MM.1S (cell line): Measurements from ENCODE around the gene PHF21B.
"Not testable (repeated sequence)": the region's sequence is repeated elsewhere in the genome, so short reads cannot be mapped to it uniquely, and the experiment has no call there.

Source experiments
- DNase-seq: peaks from one replicate; pipeline ENCODE4 v3.0.0-alpha.2; 2015
- H2AFZ ChIP-seq: fragments of 300-600 bp; sonication (generic); 2 replicates; pipeline ENCODE4 v1.6.0; 2016; ENCODE audit warnings: antibody characterized with exemption, low read length
- H3F3A ChIP-seq: fragments of 300-600 bp; sonication (generic); 2 replicates; pipeline ENCODE4 v1.6.1; 2016; ENCODE audit warnings: mild to moderate bottlenecking, antibody characterized with exemption, low read length, moderate library complexity, mixed read lengths; ENCODE audit not compliant: insufficient read depth
- H3K27ac ChIP-seq: fragments of 300-600 bp; sonication (generic); 2 replicates; pipeline ENCODE4 v1.5.1; 2016; ENCODE audit warnings: mild to moderate bottlenecking, low read length
- H3K27me3 ChIP-seq: fragments of 300-600 bp; sonication (generic); replicated peaks from 2 replicates; pipeline ENCODE4 v1.6.0; 2016; ENCODE audit warnings: low read length; ENCODE audit not compliant: insufficient read depth
- H3K36me3 ChIP-seq: fragments of 300-600 bp; sonication (generic); replicated peaks from 2 replicates; pipeline ENCODE4 v1.6.1; 2016; ENCODE audit warnings: mild to moderate bottlenecking, low read length, mixed read lengths; ENCODE audit not compliant: insufficient read depth
- H3K4me1 ChIP-seq: fragments of 300-600 bp; sonication (generic); 2 replicates; pipeline ENCODE4 v1.6.1; 2016; ENCODE audit warnings: low read length, mixed read lengths
- H3K4me2 ChIP-seq: fragments of 300-600 bp; sonication (generic); 2 replicates; pipeline ENCODE4 v1.6.0; 2016; ENCODE audit warnings: low read depth, low read length
- H3K4me3 ChIP-seq: fragments of 300-600 bp; sonication (generic); 2 replicates; pipeline ENCODE4 v1.5.1; 2016; ENCODE audit warnings: low read length, mixed read lengths
- H3K79me2 ChIP-seq: fragments of 300-600 bp; sonication (generic); 2 replicates; pipeline ENCODE4 v1.6.1; 2016; ENCODE audit warnings: mixed run types, low read length, mixed read lengths
- H3K9ac ChIP-seq: fragments of 300-600 bp; sonication (generic); 2 replicates; pipeline ENCODE4 v1.6.1; 2016; ENCODE audit warnings: low read length, mixed read lengths
- H3K9me2 ChIP-seq: fragments of 300-600 bp; sonication (generic); replicated peaks from 2 replicates; pipeline ENCODE4 v1.6.1; 2016; ENCODE audit warnings: mild to moderate bottlenecking, low read length, mixed read lengths; ENCODE audit not compliant: insufficient read depth
- H3K9me3 ChIP-seq: fragments of 300-600 bp; sonication (generic); replicated peaks from 2 replicates; pipeline ENCODE4 v1.6.1; 2016; ENCODE audit warnings: mild to moderate bottlenecking, low read length, mixed read lengths; ENCODE audit not compliant: insufficient read depth
- H4K20me1 ChIP-seq: fragments of 300-600 bp; sonication (generic); 2 replicates; pipeline ENCODE4 v1.6.1; 2016; ENCODE audit warnings: mild to moderate bottlenecking, low read length, moderate library complexity, mixed read lengths; ENCODE audit not compliant: insufficient read depth
- EZH2 ChIP-seq: fragments of 300-600 bp; sonication (generic); optimal IDR thresholded peaks from 2 replicates; pipeline ENCODE3; 2017; ENCODE audit warnings: low read depth, mild to moderate bottlenecking, antibody characterized with exemption, low read length, mixed read lengths
- EZH2phosphoT487 ChIP-seq: fragments of 300-600 bp; sonication (generic); IDR thresholded peaks from 2 replicates; pipeline ENCODE4 v1.6.1; 2018; ENCODE audit warnings: antibody characterized with exemption, low read length
- TF ChIP-seq, protein P1 (sequence below): fragments of 300-600 bp; sonication (generic); IDR thresholded peaks from 2 replicates; pipeline ENCODE4 v1.5.1; 2016; ENCODE audit warnings: antibody characterized with exemption, low read length, mixed read lengths

The PHF21B gene

GRCh38 chr22:45055936-45056335 is 46.1 kb upstream of the PHF21B start:
- Histone ChIP-seq H3K4me2 (no peak overlapping the region), H3K9me3 (no peaks in the 10 kb centered on the region), H3K79me2 (no peaks in the 10 kb centered on the region), H3K27me3 (peaks cover 96% of the 10 kb centered on the region), H3K4me1 (no peaks in the 10 kb centered on the region), H4K20me1 (no peaks in the 10 kb centered on the region), H2AFZ (no peak overlapping the region), H3K36me3 (no peaks in the 10 kb centered on the region), H3K9ac (no peak overlapping the region), H3F3A (no peaks in the 10 kb centered on the region), H3K27ac (no peak overlapping the region), H3K4me3 (no peak overlapping the region), H3K9me2 (no peaks in the 10 kb centered on the region)
- no peak for DNase-seq
- TF ChIP-seq, protein P1, sequence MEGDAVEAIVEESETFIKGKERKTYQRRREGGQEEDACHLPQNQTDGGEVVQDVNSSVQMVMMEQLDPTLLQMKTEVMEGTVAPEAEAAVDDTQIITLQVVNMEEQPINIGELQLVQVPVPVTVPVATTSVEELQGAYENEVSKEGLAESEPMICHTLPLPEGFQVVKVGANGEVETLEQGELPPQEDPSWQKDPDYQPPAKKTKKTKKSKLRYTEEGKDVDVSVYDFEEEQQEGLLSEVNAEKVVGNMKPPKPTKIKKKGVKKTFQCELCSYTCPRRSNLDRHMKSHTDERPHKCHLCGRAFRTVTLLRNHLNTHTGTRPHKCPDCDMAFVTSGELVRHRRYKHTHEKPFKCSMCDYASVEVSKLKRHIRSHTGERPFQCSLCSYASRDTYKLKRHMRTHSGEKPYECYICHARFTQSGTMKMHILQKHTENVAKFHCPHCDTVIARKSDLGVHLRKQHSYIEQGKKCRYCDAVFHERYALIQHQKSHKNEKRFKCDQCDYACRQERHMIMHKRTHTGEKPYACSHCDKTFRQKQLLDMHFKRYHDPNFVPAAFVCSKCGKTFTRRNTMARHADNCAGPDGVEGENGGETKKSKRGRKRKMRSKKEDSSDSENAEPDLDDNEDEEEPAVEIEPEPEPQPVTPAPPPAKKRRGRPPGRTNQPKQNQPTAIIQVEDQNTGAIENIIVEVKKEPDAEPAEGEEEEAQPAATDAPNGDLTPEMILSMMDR = no peak

GRCh38 chr22:45053571-45053970 is 43.8 kb upstream of the PHF21B start:
- H3K4me2 ChIP-seq = no peak overlapping the region
- no peaks in the 10 kb centered on the region for H3K36me3 ChIP-seq
- no peaks in the 10 kb centered on the region for H3K79me2 ChIP-seq
- DNase-seq = no peak
- H3K9me2 ChIP-seq = no peaks in the 10 kb centered on the region
- H3K9ac ChIP-seq = no peak overlapping the region
- H2AFZ ChIP-seq = no peak overlapping the region
- no peaks in the 10 kb centered on the region for H4K20me1 ChIP-seq
- peaks cover 98% of the 10 kb centered on the region for H3K27me3 ChIP-seq
- H3K9me3 ChIP-seq = no peaks in the 10 kb centered on the region
- H3K4me1 ChIP-seq = no peaks in the 10 kb centered on the region
- TF ChIP-seq EZH2phosphoT487 (no peak), EZH2 (no peak)
- no peak overlapping the region for H3K27ac ChIP-seq
- no peak overlapping the region for H3K4me3 ChIP-seq
- H3F3A ChIP-seq = no peaks in the 10 kb centered on the region

GRCh38 chr22:45053094-45053493 is 43.3 kb upstream of the PHF21B start:
- no peaks in the 10 kb centered on the region for H3K36me3 ChIP-seq
- DNase-seq = no peak
- no peak overlapping the region for H2AFZ ChIP-seq
- no peaks in the 10 kb centered on the region for H3K4me1 ChIP-seq
- no peak overlapping the region for H3K4me2 ChIP-seq
- H3K27ac ChIP-seq = no peak overlapping the region
- H3K9me3 ChIP-seq = no peaks in the 10 kb centered on the region
- no peaks in the 10 kb centered on the region for H3F3A ChIP-seq
- H3K4me3 ChIP-seq = no peak overlapping the region
- peaks cover 98% of the 10 kb centered on the region for H3K27me3 ChIP-seq
- H3K9me2 ChIP-seq = no peaks in the 10 kb centered on the region
- H4K20me1 ChIP-seq = no peaks in the 10 kb centered on the region
- H3K9ac ChIP-seq = no peak overlapping the region
- H3K79me2 ChIP-seq = no peaks in the 10 kb centered on the region
- TF ChIP-seq EZH2phosphoT487 (no peak), EZH2 (no peak)
- TF ChIP-seq, protein P1 = no peak

DNA sequence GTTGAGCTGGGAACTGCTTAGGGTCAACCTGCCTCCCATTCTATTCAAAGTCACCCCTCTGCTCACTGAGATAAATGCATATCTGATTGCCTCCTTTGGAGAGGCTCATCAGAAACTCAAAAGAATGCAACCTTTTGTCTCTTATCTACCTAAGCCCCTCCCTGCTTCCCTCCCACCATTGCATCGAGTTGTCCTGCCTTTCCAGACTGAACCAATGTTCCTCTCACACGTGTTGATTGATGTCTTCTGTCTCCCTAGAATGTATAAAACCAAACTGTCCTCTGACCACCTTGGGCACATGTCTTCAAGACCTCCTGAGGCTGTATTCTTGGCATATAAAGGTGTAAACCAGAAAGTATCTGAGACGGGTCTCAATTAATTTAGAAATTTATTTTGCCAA is 42.9 kb upstream of the PHF21B start:
- not testable (repeated sequence) for H3K79me2 ChIP-seq, H3K9ac ChIP-seq, H3K9me2 ChIP-seq, H4K20me1 ChIP-seq, H3F3A ChIP-seq, H3K9me3 ChIP-seq, H2AFZ ChIP-seq, H3K4me1 ChIP-seq, DNase-seq, H3K27ac ChIP-seq, H3K4me2 ChIP-seq, H3K4me3 ChIP-seq, H3K36me3 ChIP-seq
- peaks cover 98% of the 10 kb centered on the region for H3K27me3 ChIP-seq
